GM18526 (cell line): ENCODE results near the gene PLOD3.

ENCODE experiments used
- POLR2A ChIP-seq: IDR thresholded peaks from 3 replicates; pipeline ENCODE4 v1.6.1; 2011; ENCODE audit not compliant: insufficient read length; ENCODE audit errors: extremely low read depth

Gene PLOD3, protein sequence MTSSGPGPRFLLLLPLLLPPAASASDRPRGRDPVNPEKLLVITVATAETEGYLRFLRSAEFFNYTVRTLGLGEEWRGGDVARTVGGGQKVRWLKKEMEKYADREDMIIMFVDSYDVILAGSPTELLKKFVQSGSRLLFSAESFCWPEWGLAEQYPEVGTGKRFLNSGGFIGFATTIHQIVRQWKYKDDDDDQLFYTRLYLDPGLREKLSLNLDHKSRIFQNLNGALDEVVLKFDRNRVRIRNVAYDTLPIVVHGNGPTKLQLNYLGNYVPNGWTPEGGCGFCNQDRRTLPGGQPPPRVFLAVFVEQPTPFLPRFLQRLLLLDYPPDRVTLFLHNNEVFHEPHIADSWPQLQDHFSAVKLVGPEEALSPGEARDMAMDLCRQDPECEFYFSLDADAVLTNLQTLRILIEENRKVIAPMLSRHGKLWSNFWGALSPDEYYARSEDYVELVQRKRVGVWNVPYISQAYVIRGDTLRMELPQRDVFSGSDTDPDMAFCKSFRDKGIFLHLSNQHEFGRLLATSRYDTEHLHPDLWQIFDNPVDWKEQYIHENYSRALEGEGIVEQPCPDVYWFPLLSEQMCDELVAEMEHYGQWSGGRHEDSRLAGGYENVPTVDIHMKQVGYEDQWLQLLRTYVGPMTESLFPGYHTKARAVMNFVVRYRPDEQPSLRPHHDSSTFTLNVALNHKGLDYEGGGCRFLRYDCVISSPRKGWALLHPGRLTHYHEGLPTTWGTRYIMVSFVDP

GRCh38 chr7:101217388-101218235 lies at the start of gene PLOD3, which contains the start of gene ZNHIT1:
Gene PLOD3, minus strand, starts transcription at chr7:101217581. Its CDS starts 307 bp downstream, at chr7:101217274.
Gene ZNHIT1, plus strand, starts transcription at chr7:101218165. Its CDS starts 31 bp downstream, at chr7:101218196.
- peak; percentile 44 for TF ChIP-seq POLR2A

- no peak for TF ChIP-seq POLR2A
Measured at GRCh38 chr7:101265622-101266516, 48.5 kb upstream of the PLOD3 start.

DNA sequence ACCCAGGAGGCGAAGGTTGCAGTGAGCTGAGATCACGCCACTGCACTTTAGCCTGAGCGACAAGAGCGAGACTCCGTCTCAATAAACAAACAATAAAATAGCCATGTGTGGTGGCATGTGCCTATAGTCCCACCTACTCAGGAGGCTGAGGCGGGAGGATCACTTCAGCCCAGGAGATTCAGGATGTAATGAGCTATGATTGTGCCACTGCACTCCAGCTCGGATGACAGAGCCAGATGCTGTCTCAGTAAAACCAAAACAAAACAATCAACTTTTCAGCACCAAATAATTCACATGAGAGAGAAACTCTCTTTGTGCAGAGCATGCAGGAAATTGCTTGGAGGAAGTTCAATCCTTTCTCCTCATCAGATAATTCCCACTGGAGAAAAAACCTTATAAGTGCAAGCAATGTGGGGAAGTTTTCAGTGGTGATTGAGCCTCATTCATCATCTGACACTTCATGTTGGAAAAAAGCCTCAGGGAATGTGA lies 40.9 kb upstream of the PLOD3 start:
- TF ChIP-seq POLR2A: no peak

DNA sequence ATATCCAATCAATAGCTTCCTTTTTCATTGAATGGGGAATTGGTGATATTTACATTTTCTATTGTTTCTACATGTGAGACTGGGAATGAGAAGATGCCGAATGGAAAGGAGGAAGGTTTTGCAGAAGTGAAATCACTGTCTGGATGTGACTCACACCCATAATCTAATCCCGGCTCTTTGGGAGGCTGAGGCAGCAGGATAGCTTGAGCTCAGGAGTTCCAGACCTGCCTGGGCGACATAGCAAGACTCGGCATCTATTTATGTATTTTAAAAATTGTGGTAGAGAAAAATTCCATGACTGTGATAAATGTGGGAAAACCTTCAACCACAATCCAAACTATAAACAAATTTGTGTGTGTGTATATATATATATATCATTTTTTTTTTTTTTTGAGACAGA lies 38.4 kb upstream of the PLOD3 start:
- no peak for TF ChIP-seq POLR2A

DNA sequence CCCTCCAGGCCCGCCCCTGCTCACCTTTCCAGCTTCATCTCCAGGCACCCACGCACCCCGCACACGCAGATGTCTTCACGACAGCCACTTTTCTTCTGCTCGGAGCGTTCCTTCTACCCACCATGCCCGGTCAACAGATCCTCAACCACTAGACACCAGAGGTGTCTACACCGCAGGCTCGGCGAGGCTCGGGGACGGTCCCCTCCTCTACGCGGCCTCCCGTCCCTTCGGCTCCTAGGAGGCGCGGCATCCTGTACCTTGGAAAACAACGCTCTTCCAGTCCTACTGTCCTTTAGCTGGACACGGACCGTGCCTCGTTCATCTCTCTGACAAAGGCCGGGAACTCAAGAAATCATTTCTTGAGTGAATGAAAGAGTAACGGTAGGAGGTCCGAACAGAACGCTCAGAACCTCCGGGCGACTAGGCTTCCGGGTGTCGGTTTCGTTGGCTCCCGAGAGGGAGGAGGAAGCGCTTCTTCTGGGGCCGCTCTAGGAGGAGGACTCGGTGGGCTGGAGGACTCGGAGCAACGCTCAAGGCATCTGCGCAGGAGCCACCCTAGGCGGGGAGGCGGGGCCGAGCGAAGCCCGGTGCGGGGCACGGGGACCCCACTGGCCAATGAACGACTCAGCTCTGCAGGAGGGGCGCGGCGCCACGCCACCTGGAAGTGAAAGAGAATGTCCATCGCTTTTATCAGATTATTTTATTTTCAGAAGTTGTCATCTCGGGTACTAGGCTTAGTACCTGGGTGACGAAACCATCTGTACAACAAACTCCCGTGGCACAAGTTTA lies 34.7 kb upstream of the PLOD3 start:
- TF ChIP-seq POLR2A: peak; percentile 62

- no peak for TF ChIP-seq POLR2A
Measured at GRCh38 chr7:101250324-101250723, 32.9 kb upstream of the PLOD3 start.

GRCh38 chr7:101248276-101248675 lies 30.9 kb upstream of the PLOD3 start:
- TF ChIP-seq POLR2A: no peak

DNA sequence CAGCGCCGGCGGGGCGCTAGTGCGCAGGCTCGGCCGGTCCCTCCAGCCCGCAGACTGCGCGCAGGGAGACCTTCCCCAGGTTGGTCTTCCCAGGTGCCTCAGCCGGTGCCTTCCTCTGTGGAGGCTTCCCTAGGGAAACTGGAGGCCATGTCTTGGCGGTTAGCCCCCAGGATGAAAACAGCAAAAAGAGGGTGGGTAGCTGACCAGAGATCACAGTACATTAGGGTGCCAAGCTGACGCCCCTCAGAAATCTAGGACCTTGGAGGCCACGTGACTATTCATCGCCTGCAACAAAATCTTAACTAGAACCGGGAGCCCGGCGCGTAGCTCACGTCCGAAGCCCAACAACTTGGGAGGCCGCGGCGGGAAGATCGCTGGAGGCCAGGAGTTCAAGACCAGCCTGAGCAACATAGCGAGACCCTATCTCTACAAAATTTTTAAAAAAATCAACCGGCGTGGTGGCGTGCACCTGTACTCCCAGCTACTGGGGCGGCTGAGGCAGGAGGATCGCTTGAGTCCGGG lies 27.8 kb upstream of the PLOD3 start:
- peak; percentile 20 for TF ChIP-seq POLR2A

GRCh38 chr7:101244375-101245146 lies 27.2 kb upstream of the PLOD3 start, which contains the start of gene FIS1:
Gene FIS1, minus strand, starts transcription at chr7:101245081. Its CDS starts 77 bp downstream, at chr7:101245004.
- peak; percentile 82 for TF ChIP-seq POLR2A

GRCh38 chr7:101243646-101244374 lies 26.4 kb upstream of the PLOD3 start:
- no peak for TF ChIP-seq POLR2A

DNA sequence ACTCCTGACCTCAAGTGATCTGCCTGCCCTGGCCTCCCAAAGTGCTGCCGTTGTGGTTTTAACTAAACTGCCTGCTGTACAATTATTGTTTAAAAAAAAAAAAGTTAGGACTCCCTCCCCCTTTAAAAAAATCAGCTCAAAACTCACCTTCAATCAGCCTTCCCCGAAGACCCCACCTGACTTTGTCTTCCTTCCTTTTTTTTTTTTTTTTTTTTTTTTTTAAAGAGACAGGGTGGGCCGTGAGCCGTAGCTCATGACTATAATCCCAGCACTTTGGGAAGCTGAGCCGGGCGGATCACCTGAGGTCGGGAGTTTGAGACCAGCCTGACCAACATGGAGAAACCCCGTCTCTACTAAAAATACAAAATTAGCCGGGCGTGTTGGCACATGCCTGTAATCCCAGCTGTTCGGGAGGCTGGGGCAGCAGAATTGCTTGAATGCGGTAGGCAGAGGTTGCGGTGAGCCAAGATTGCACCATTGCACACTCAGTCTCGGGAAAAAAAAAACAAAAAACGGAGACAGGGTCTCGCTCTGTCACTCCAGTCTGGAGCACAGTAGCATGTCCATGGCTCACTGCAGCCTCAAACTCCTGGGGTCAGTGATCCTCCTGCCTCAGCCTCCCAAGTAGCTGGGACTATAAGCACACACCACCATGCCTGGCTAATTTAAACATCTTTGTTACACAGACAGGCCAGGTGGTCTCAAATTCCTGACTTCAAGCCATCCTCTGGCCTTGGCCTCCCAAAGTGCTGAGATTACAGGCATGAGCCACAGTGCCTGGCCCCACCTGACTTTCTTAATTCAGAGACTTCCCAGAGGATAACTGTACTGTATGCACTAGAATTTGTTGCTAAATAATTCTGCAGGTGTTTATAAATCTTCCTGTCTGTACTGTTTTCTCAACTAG lies 24.3 kb upstream of the PLOD3 start:
- TF ChIP-seq POLR2A: no peak
